CD14-positive monocyte (primary cell): Measurements from ENCODE around the gene RPL38. TPM values are rescaled to one million over a fixed set of nuclear protein-coding genes. Genes with fewer than 3 reads are reported as not detected.
A peak's percentile ranks its signal among the peaks of the same experiment; 100 is the strongest.

Experiments used
- DNase-seq, 3 donors: peaks; one replicate each; pipeline ENCODE4 v3.0.0-alpha.2; 2011 to 2022
- H2AFZ ChIP-seq: 2 replicates; pipeline ENCODE4 v1.6.0; 2012; ENCODE audit warnings: mild to moderate bottlenecking, low read depth, low read length, inconsistent platforms; ENCODE audit not compliant: insufficient read depth, poor library complexity, severe bottlenecking
- H3K27ac ChIP-seq, 2 donors: 1 replicate in 1 of 2; 2 replicates in 1 of 2; pipeline ENCODE4 v1.5.1; 2012 to 2013; ENCODE audit warnings: low read length in 2 of 2, control low read depth in 1 of 2, inconsistent platforms in 1 of 2, low read depth in 1 of 2, mild to moderate bottlenecking in 1 of 2
- H3K27me3 ChIP-seq, 2 donors: one replicate each; pipeline versions ENCODE4 v1.6.0 to v1.6.1; 2011 to 2013; ENCODE audit warnings: low read length in 2 of 2; ENCODE audit not compliant: control insufficient read depth in 2 of 2, insufficient read depth in 2 of 2
- H3K36me3 ChIP-seq, 2 donors: replicated peaks in 1 of 2; 1 replicate in 1 of 2; 2 replicates in 1 of 2; pipeline versions ENCODE4 v1.5.1 to v1.6.1; 2012 to 2013; ENCODE audit warnings: low read length in 2 of 2, control low read depth in 1 of 2, inconsistent platforms in 1 of 2, mild to moderate bottlenecking in 1 of 2; ENCODE audit not compliant: insufficient read depth in 2 of 2, control insufficient read depth in 1 of 2
- H3K4me1 ChIP-seq, 2 donors: 1 replicate in 1 of 2; 2 replicates in 1 of 2; pipeline versions ENCODE4 v1.5.1 to v1.6.1; 2012 to 2013; ENCODE audit warnings: low read length in 2 of 2, control low read depth in 1 of 2, inconsistent platforms in 1 of 2, mild to moderate bottlenecking in 1 of 2, moderate library complexity in 1 of 2; ENCODE audit not compliant: insufficient read depth in 2 of 2, control insufficient read depth in 1 of 2
- H3K4me2 ChIP-seq: replicated peaks from 2 replicates; pipeline ENCODE3; 2012; ENCODE audit warnings: low read length, moderate library complexity, mild to moderate bottlenecking; ENCODE audit not compliant: poor library complexity, severe bottlenecking; ENCODE audit errors: extremely low read depth
- H3K4me3 ChIP-seq, 3 experiments: fragments of 200-600 bp in 1 of 3; sonication (generic) in 1 of 3; replicated peaks in 1 of 3; 1 replicate in 2 of 3; 2 replicates in 1 of 3; pipeline ENCODE4 v1.5.1; 2011 to 2013; ENCODE audit warnings: low read length in 3 of 3, mild to moderate bottlenecking in 3 of 3, control low read depth in 2 of 3, low read depth in 2 of 3, inconsistent platforms in 1 of 3, moderate library complexity in 1 of 3
- H3K79me2 ChIP-seq: 2 replicates; pipeline ENCODE4 v1.6.0; 2012; ENCODE audit warnings: mild to moderate bottlenecking, control low read depth, inconsistent platforms, low read length, moderate library complexity; ENCODE audit not compliant: insufficient read depth
- H3K9ac ChIP-seq: 2 replicates; pipeline ENCODE4 v1.6.0; 2017; ENCODE audit warnings: low read length, mild to moderate bottlenecking; ENCODE audit not compliant: insufficient read depth, poor library complexity, severe bottlenecking
- H3K9me3 ChIP-seq, 2 donors: replicated peaks in 1 of 2; 1 replicate in 1 of 2; 2 replicates in 1 of 2; pipeline versions ENCODE4 v1.5.1 to v1.6.1; 2012 to 2013; ENCODE audit warnings: low read length in 2 of 2, control low read depth in 1 of 2; ENCODE audit not compliant: control insufficient read depth in 1 of 2, insufficient read depth in 1 of 2
- H4K20me1 ChIP-seq: 2 replicates; pipeline ENCODE4 v1.6.0; 2012; ENCODE audit warnings: mild to moderate bottlenecking, low read length, control low read depth, moderate library complexity; ENCODE audit not compliant: insufficient read depth
- H3K27ac Mint-ChIP-seq, 7 donors: one replicate each; pipeline ENCODE4 v1.8.0; 2020; ENCODE audit warnings: mild to moderate bottlenecking in 7 of 7, mixed read lengths in 7 of 7, moderate library complexity in 6 of 7, inconsistent platforms in 2 of 7
- H3K27me3 Mint-ChIP-seq, 3 donors: one replicate each; pipeline ENCODE4 v1.8.0; 2021 to 2022; ENCODE audit warnings: low read depth in 3 of 3, mild to moderate bottlenecking in 3 of 3, mixed read lengths in 3 of 3, moderate library complexity in 3 of 3, inconsistent platforms in 1 of 3
- H3K36me3 Mint-ChIP-seq, 2 donors: one replicate each; pipeline ENCODE4 v1.8.0; 2020; ENCODE audit warnings: mixed read lengths in 2 of 2, inconsistent platforms in 1 of 2, mild to moderate bottlenecking in 1 of 2
- H3K4me1 Mint-ChIP-seq: one replicate; pipeline ENCODE4 v1.8.0; 2020; ENCODE audit warnings: mild to moderate bottlenecking, mixed read lengths
- H3K4me3 Mint-ChIP-seq, 2 donors: one replicate each; pipeline ENCODE4 v1.8.0; 2020; ENCODE audit warnings: mild to moderate bottlenecking in 2 of 2, mixed read lengths in 2 of 2, moderate library complexity in 1 of 2
- H3K9me3 Mint-ChIP-seq, 7 donors: one replicate each; pipeline ENCODE4 v1.8.0; 2020 to 2022; ENCODE audit warnings: mixed read lengths in 7 of 7, mild to moderate bottlenecking in 6 of 7, moderate library complexity in 6 of 7, inconsistent platforms in 2 of 7
- WGBS: methylation state at CpG from one replicate; pipeline ENCODE4 v1.1.5; 2013; ENCODE audit warnings: missing lambda C conversion rate; ENCODE audit not compliant: insufficient coverage; 5-methylcytosine and 5-hydroxymethylcytosine counted together
- intact Hi-C, 2 donors: fragments of 100-400 bp; cut with micrococcal nuclease; formaldehyde crosslinking; loops; one replicate each; pipeline versions ENCODE4 v1.15.0 to v1.15.1; 2023
- polyA plus RNA-seq, 3 donors: library from polyadenylated mRNA; depleted of rRNA in 1 of 3; unstranded in 2 of 3; stranded (reverse) in 1 of 3; fragments of 300-500 nt in 2 of 3; fragments of >200 nt in 1 of 3; fragmentation: Illumina TruSeq in 2 of 3; gene quantifications; 1 replicate in 2 of 3; 2 replicates in 1 of 3; pipeline ENCODE4 v1.2.3, GENCODE V29; 2012 to 2021
- TF ChIP-seq, protein P1 (sequence below): fragments of 200-600 bp; IDR thresholded peaks from one replicate; pipeline ENCODE4 v1.8.0; 2022; ENCODE audit warnings: antibody characterized with exemption, mild to moderate bottlenecking

RPL38 gene
- polyA plus RNA-seq, 3 donors, result 379 to 1,070 (median 919) TPM

DNA sequence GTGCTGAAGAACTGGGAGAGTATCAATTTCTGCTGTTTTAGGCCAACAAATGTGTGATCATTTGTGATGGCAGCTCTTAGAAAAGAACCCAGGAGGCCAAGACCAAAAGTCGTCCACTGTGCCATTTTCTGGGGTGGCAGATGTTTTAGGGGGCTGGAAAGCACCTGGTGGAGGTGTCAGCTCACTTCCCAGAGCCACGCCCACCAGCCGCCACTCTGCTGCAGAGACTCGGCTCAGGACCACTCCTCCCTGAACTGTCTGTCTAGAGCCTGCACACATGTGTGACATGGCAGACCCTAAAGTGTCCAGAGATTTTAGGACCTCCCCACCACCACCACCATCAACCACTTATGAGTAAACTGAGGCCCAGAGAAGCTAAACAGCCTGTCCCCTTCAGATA, 23.9 kb upstream of the RPL38 start:
- Histone ChIP-seq H3K27ac (no peak overlapping the region), H3K9ac (no peak overlapping the region), H3K27me3 (no peaks in the 10 kb centered on the region), H3K9me3 (no peaks in the 10 kb centered on the region), H3K4me1 (no peaks in the 10 kb centered on the region), H3K79me2 (no peaks in the 10 kb centered on the region), H2AFZ (no peak overlapping the region), H3K4me3 (no peak overlapping the region), H3K36me3 (no peaks in the 10 kb centered on the region), H3K4me2 (no peak overlapping the region), H4K20me1 (no peaks in the 10 kb centered on the region)
- Mint-ChIP-seq H3K9me3 (peaks cover 0 to 4% (median 3%) of the 10 kb centered on the region in 7 donors), H3K27ac (no peak overlapping the region), H3K27me3 (peaks cover 3 to 14% (median 10%) of the 10 kb centered on the region in 3 donors), H3K4me3 (no peak overlapping the region), H3K4me1 (no peaks in the 10 kb centered on the region), H3K36me3 (no peaks in the 10 kb centered on the region)
- intact Hi-C loops, result no loop called here
- no peak for DNase-seq
- 60% methylated on average over 1 of the region's 4 CpGs for WGBS
- TF ChIP-seq, protein P1, sequence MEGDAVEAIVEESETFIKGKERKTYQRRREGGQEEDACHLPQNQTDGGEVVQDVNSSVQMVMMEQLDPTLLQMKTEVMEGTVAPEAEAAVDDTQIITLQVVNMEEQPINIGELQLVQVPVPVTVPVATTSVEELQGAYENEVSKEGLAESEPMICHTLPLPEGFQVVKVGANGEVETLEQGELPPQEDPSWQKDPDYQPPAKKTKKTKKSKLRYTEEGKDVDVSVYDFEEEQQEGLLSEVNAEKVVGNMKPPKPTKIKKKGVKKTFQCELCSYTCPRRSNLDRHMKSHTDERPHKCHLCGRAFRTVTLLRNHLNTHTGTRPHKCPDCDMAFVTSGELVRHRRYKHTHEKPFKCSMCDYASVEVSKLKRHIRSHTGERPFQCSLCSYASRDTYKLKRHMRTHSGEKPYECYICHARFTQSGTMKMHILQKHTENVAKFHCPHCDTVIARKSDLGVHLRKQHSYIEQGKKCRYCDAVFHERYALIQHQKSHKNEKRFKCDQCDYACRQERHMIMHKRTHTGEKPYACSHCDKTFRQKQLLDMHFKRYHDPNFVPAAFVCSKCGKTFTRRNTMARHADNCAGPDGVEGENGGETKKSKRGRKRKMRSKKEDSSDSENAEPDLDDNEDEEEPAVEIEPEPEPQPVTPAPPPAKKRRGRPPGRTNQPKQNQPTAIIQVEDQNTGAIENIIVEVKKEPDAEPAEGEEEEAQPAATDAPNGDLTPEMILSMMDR, result no peak

DNA sequence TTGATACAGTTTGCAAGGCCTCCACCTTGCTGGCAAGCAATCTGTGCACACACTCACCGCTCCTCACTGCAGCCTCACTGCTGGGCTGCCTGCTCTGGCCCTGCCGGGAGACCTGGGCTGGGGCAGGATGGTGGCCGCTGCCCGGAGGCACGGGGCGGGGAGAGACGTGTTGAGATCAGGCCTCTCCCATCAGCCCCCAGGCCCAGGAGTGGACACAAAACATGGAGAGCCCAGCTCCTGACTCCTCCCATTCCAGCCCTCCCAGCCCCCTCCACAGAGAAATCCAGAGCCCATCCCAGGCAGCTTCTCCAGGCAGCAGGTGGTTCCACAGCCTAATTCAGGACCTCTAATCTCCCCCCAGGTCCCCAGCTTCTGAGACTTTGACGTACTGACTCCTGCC, 23.1 kb upstream of the RPL38 start:
- Histone ChIP-seq H3K9me3 (no peaks in the 10 kb centered on the region), H4K20me1 (no peaks in the 10 kb centered on the region), H3K79me2 (no peaks in the 10 kb centered on the region), H2AFZ (no peak overlapping the region), H3K9ac (no peak overlapping the region), H3K4me3 (no peak overlapping the region), H3K4me1 (no peaks in the 10 kb centered on the region), H3K27me3 (no peaks in the 10 kb centered on the region), H3K27ac (no peak overlapping the region), H3K4me2 (no peak overlapping the region), H3K36me3 (no peaks in the 10 kb centered on the region)
- no peaks in the 10 kb centered on the region for H3K36me3 Mint-ChIP-seq
- intact Hi-C loops, result no loop called here
- H3K27me3 Mint-ChIP-seq, result peaks cover 6 to 13% (median 10%) of the 10 kb centered on the region in 3 donors
- 78% methylated on average over 8 of the region's 8 CpGs for WGBS
- H3K27ac Mint-ChIP-seq, result peak overlapping the region in 1 of 7 donors; percentile 44
- peaks cover 0 to 4% (median 3%) of the 10 kb centered on the region in 7 donors for H3K9me3 Mint-ChIP-seq
- H3K4me3 Mint-ChIP-seq, result no peak overlapping the region
- no peak for DNase-seq
- H3K4me1 Mint-ChIP-seq, result no peaks in the 10 kb centered on the region
- TF ChIP-seq, protein P1, result no peak
